Measurements from ENCODE around the gene ALDH1A2.

Gene ALDH1A2

GRCh38 chr15:57947781-57948180, 117.7 kb downstream of the ALDH1A2 start:
- no peak for DNase-seq (ENCODE audit: low spot score)
- no peak for TF ChIP-seq CTCF (IDR thresholded peaks at IDR 0.05; ENCODE audit: extremely low read depth, missing control alignments)

DNA sequence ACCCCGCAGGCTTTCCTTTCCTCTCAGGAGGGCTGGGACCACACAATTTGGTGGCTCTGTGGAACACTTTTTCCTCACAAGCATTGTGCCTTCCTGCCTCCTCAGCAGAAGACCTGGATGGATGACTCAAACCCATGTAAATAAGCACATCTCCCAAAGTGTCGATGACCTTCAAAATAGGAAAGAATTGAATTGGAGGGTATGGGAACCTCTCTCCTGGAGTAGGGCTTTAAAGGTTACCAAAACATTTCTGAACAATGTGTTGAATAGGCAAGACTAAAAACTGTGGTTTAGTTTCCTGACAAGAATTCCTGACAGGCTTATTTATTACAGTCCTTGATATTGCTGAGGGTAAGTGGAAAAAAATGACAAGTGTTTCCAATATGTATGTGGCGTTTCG, 118.2 kb downstream of the ALDH1A2 start:
- TF ChIP-seq CTCF (IDR thresholded peaks at IDR 0.05; ENCODE audit: extremely low read depth, missing control alignments) = no peak
- DNase-seq (ENCODE audit: low spot score) = no peak

- no peak for DNase-seq (ENCODE audit: low spot score)
- no peak for TF ChIP-seq CTCF (IDR thresholded peaks at IDR 0.05; ENCODE audit: extremely low read depth, missing control alignments)
Measured at GRCh38 chr15:57946491-57947048, 118.9 kb downstream of the ALDH1A2 start.

GRCh38 chr15:57945616-57946015, 119.9 kb downstream of the ALDH1A2 start:
- no peak for TF ChIP-seq CTCF (IDR thresholded peaks at IDR 0.05; ENCODE audit: extremely low read depth, missing control alignments)
- no peak for DNase-seq (ENCODE audit: low spot score)

GRCh38 chr15:57943754-57944420, 121.6 kb downstream of the ALDH1A2 start:
- DNase-seq (ENCODE audit: low spot score) = no peak
- no peak for TF ChIP-seq CTCF (IDR thresholded peaks at IDR 0.05; ENCODE audit: extremely low read depth, missing control alignments)

GRCh38 chr15:57943171-57943570, 122.3 kb downstream of the ALDH1A2 start:
- DNase-seq (ENCODE audit: low spot score) = no peak
- TF ChIP-seq CTCF (IDR thresholded peaks at IDR 0.05; ENCODE audit: extremely low read depth, missing control alignments) = no peak

- TF ChIP-seq CTCF (IDR thresholded peaks at IDR 0.05; ENCODE audit: extremely low read depth, missing control alignments) = no peak
- DNase-seq (ENCODE audit: low spot score) = no peak
Measured at GRCh38 chr15:57941816-57942215, 123.7 kb downstream of the ALDH1A2 start.
